ENCODE measurements around the gene FAH.
A peak's percentile ranks its signal among the peaks of the same experiment; 100 is the strongest.

Gene FAH

GRCh38 chr15:80173022-80173759 lies 20.4 kb downstream of the FAH start:
- DNase-seq (ENCODE audit: low read depth), result peak; percentile 46

- DNase-seq (ENCODE audit: low read depth), result no peak
These were observed 21.4 kb downstream of the FAH start for GRCh38 chr15:80174017-80174746.

DNA sequence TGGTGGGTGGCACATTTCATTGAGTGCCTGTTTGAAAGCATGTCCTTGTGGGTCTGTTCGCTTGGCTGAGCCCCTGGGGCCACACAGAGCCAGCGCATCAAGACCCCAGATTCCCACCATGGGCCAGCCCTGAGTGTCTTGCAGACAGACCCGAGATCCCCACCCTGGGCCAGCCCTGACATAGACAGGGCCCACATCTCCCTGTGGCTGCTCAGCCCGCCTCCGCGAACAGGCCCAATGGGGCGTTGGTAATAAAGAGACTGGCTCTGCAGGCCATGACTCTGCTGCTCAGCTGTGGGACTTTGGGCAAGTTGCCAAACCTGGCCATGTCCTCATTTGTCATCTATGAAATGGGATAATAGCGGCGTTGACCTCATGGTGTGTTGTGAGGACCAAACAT lies 22.6 kb downstream of the FAH start:
- no peak for DNase-seq (ENCODE audit: low read depth)

DNA sequence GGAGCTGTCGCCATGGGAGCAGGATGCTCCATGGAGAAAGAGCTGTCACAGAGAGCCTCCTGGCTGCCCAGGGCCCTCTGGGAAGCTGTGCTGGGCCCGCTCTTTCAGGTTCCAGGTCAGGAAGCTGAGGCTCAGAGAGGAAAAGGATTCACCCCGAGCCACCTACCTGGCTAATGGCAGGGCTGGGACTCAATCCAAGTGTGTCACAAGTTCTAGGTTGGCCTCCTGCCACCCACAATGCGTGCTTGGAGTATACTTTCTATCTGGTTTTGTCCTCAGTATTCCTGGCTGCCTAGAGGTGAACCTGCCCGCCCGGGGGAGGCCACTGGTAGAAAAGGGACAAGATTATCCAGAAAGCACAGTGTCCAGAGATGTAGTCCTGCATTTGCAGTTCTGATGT lies 23.6 kb downstream of the FAH start:
- no peak for DNase-seq (ENCODE audit: low read depth)

- no peak for DNase-seq (ENCODE audit: low read depth)
These were observed 24.4 kb downstream of the FAH start for GRCh38 chr15:80177156-80177555.

- DNase-seq (ENCODE audit: low read depth), result no peak
These were observed 26.4 kb downstream of the FAH start for GRCh38 chr15:80179025-80179759.

GRCh38 chr15:80179935-80180334 lies 27.1 kb downstream of the FAH start:
- no peak for DNase-seq (ENCODE audit: low read depth)

DNA sequence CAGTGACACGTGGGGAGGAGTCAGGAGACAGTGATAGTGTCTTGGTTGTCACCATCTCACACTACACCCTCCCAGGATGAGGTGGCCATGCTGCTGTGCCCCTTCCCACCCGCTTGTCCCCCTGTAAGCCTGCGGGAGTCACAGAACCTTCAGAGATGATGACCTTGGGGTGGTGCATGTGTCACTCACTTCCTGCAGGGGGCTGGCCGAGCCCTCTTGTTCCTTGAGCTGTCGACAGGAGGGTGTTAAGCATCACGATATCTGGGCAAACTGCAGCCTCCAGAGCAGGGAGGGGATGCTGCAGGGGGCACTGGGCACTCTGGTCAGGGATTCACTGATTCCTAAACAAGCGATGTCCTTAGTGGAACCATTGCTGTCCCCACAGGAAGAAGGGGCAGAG lies 27.7 kb downstream of the FAH start:
- no peak for DNase-seq (ENCODE audit: low read depth)

GRCh38 chr15:80180986-80181385 lies 28.2 kb downstream of the FAH start:
- no peak for DNase-seq (ENCODE audit: low read depth)

DNA sequence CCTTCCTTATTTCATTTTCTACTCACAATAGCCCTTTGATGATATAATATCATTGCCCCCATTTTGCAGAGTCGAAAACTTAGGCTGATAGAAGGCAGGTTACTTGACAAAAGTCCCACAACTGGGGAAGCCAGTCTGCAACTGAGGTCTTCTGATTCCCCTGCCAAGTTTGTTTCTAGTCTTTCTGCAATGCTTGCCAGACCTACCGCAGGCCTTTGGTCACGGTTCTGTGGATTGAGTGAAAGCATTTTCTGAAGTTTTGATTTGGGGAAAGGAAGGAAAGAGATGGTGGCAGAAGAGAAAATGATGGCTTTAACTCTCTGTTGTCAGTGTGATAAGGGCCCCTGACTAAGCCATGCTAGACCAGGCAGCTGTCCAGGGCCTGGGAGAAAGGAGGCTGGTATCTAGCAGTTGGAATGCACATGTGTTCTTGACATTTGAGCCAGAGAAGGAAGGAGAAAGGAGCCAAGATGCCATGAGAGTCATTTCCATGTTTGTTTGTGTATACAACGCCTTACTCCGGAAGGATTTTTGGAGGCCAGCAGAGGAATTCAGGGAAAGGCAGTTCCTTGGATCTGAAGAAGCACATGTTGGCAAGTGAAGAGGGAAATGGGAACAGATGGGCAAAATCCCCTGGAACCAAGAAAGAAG lies 29.9 kb downstream of the FAH start:
- DNase-seq (ENCODE audit: low read depth), result no peak

DNA sequence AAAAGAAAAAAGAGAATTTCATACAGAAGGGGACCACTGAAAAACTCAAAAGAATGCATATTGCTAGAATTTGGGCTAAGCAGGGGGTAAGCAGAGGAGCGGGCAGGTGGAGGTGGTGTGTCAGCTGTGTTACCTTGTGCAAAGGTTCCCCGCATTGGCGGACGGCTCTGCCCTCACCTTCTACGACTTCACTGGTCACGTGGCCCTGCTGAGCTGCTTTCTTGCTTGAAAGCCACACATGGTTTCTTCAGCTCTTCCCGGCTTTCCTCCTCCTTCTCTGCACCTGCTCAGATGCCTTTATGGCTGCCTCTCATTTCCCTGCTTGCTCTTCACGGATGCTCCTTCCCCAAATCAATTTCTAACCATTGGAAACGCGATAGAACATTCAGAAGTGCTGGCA lies 30.5 kb downstream of the FAH start:
- DNase-seq (ENCODE audit: low read depth), result no peak

DNA sequence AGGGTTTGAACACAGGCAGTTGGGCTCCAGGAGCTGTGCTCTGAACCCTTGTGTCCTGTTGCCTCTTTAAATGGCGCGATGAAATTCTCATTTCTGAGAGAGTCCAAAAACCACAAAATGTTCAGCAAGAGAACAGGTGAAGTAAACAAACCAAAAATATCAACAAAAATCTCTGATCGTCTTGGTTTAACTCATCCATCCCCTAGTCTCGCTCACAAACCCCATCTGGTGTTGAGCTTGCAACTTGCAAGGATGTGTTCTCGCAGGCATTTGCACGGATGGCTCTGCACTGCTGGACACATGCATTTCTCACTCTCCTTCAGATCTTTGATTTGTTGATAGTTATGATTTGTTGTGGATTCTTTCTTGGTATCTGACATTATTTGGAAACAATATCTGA lies 31.1 kb downstream of the FAH start:
- DNase-seq (ENCODE audit: low read depth), result no peak

DNA sequence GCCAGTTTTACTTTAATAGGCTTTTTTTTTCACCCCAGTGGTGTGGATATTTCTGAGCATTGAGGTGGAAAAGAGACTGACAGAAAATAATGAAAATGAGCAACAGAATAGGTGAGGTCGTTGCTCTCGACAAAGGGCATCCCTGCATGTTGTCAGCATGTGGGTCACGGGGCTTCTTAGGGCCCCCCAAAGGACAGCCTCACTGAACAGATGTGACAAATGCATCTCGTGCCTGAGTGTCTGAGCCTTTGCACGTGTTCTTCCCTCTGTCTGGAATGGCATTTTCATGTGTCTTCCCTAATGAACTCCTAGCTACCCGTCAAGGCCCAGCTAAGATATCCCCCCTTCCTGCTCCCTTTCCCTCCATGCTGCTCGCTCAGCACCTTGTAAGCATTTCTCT lies 31.8 kb downstream of the FAH start:
- DNase-seq (ENCODE audit: low read depth), result no peak

GRCh38 chr15:80185152-80185551 lies 32.4 kb downstream of the FAH start:
- no peak for DNase-seq (ENCODE audit: low read depth)

- no peak for DNase-seq (ENCODE audit: low read depth)
These were observed 33.3 kb downstream of the FAH start for GRCh38 chr15:80186066-80186465.

- DNase-seq (ENCODE audit: low read depth), result no peak
These were observed 33.8 kb downstream of the FAH start for GRCh38 chr15:80186597-80186996.

DNA sequence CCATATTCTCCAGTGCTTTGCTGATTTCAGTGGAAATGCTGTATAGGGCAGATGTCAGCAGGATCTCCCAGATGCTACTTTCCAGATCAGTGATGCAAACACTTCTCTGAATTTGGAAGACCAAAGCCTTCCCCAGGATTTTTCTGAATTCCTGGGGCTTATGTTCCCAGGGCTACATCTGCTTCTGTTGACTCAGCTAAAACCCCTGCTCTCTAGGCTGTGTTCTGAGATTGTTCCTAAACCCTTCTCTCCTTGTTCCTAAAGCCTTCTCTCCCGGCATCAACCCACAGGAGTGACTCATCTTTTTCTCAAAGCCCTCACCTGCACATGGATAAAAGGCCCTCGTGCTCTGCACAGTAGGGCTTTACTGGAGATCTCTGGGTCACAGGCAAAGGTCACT lies 35.5 kb downstream of the FAH start:
- no peak for DNase-seq (ENCODE audit: low read depth)

DNA sequence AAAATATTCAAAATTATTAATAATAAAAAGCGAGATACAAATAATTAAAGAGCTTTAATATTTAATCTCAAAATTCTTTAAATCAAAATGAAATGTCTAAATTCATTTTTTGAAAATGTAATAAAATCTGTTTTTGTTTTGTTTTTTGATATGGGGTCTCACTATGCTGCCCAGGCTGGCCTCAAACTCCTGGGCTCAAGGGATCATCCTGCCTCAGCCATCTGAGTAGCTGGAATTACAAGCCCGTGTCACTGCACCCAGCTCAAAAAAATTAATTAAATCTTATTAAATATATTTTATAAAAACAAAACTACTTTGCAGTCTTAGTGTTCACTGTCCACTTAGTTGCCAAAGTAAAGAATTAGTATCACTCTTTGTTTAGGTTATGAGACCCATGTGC lies 38.4 kb downstream of the FAH start:
- DNase-seq (ENCODE audit: low read depth), result no peak

DNA sequence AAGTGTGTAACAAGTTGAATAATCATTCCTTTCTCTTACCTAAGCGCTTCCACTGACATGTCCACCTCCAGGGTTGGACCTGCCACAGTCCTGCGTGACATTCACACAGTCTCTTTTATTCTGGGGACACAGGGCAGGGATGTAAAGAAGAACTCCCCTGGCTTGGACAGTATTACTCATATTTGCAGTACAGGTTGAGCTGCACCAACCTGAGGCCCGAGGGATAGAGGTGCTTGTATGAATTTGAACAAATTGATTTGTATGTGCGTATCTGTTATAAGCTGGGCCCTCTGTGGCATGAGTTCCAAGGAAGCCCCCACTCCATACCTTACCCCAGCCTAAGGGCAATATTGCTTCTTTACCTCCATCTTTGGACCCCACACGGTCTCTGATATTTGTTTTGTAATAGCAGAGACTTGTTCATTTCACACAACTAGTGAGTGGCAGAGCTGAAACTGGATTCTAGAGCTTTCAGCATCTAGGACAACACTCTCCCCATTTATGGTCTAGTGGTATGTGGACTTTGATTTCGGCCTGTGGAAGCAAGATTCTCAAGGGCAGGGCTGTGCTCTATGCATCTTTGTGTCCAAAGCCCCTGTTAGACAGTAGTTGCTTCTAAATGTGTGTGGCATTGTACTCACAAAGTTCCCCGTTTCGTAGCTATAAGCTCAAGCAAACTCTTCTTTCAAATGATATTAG lies 39.2 kb downstream of the FAH start:
- DNase-seq (ENCODE audit: low read depth), result no peak

GRCh38 chr15:80194186-80194585 lies 41.4 kb downstream of the FAH start:
- DNase-seq (ENCODE audit: low read depth), result no peak

- DNase-seq (ENCODE audit: low read depth), result no peak
These were observed 42.1 kb downstream of the FAH start for GRCh38 chr15:80194914-80195313.

GRCh38 chr15:80199366-80199765 lies 46.6 kb downstream of the FAH start:
- DNase-seq (ENCODE audit: low read depth), result no peak
